Fibroblast of the conjunctiva (primary cell): ENCODE data around the gene RNF144A.
"Not testable (repeated sequence)": the region's sequence is repeated elsewhere in the genome, so short reads cannot be mapped to it uniquely, and the experiment has no call there.

Source experiments
- DNase-seq: peaks from one replicate; pipeline ENCODE4 v3.0.0-alpha.2; 2010; ENCODE audit warnings: low read depth

RNF144A gene

GRCh38 chr2:6917071-6917760 is at the start of gene RNF144A:
Gene RNF144A (plus strand): TSS chr2:6917412. CDS start chr2:6996927, 79,515 bp downstream.
- no peak for DNase-seq

- no peak for DNase-seq
Measured at GRCh38 chr2:6872394-6872793, 44.8 kb upstream of the RNF144A start.

- no peak for DNase-seq
Measured at GRCh38 chr2:6874032-6874431, 43.2 kb upstream of the RNF144A start.

- no peak for DNase-seq
Measured at GRCh38 chr2:6876309-6876708, 40.9 kb upstream of the RNF144A start.

GRCh38 chr2:6877402-6878304 is 39.6 kb upstream of the RNF144A start, which contains the start of gene RSAD2:
Gene RSAD2 (plus strand): TSS chr2:6877777. CDS start chr2:6877801, 24 bp downstream.
- DNase-seq: no peak

- DNase-seq: no peak
Measured at GRCh38 chr2:6878549-6878948, 38.7 kb upstream of the RNF144A start.

GRCh38 chr2:6879011-6879410 is 38.2 kb upstream of the RNF144A start:
- no peak for DNase-seq

- DNase-seq: no peak
Measured at GRCh38 chr2:6880200-6880733, 36.9 kb upstream of the RNF144A start.

GRCh38 chr2:6881046-6881445 is 36.2 kb upstream of the RNF144A start:
- no peak for DNase-seq

- no peak for DNase-seq
Measured at GRCh38 chr2:6881516-6881915, 35.7 kb upstream of the RNF144A start.

- DNase-seq: no peak
Measured at GRCh38 chr2:6883448-6884122, 33.6 kb upstream of the RNF144A start.

GRCh38 chr2:6885551-6885950 is 31.7 kb upstream of the RNF144A start:
- DNase-seq: no peak

GRCh38 chr2:6885968-6886367 is 31.2 kb upstream of the RNF144A start:
- DNase-seq: no peak

- DNase-seq: no peak
Measured at GRCh38 chr2:6887751-6888192, 29.4 kb upstream of the RNF144A start.

GRCh38 chr2:6888724-6889123 is 28.5 kb upstream of the RNF144A start:
- DNase-seq: no peak

GRCh38 chr2:6893876-6894482 is 23.2 kb upstream of the RNF144A start:
- no peak for DNase-seq

GRCh38 chr2:6896930-6897759 is 20.1 kb upstream of the RNF144A start:
- DNase-seq: peak; percentile 26

- DNase-seq: not testable (repeated sequence)
Measured at GRCh38 chr2:6902581-6902980, 14.6 kb upstream of the RNF144A start.

GRCh38 chr2:6905668-6906067 is 11.5 kb upstream of the RNF144A start:
- no peak for DNase-seq

GRCh38 chr2:6906165-6906741 is 11.0 kb upstream of the RNF144A start:
- no peak for DNase-seq

- DNase-seq: no peak
Measured at GRCh38 chr2:6908291-6908690, 8.9 kb upstream of the RNF144A start.
